Keratinocyte (primary cell): ENCODE data around the gene FKBP11. TPM values are rescaled to one million over a fixed set of nuclear protein-coding genes. Genes with fewer than 3 reads are reported as not detected.

Experiments used
- DNase-seq: peaks from one replicate; pipeline ENCODE4 v3.0.0-alpha.2; 2011; ENCODE audit warnings: low read depth, missing footprints, low spot score
- FAIRE-seq: peaks from 2 replicates; lab custom pipeline; 2011; peaks lifted over from hg19 to GRCh38; lab: Jason Lieb, UNC
- H2AFZ ChIP-seq: 2 replicates; pipeline ENCODE4 v1.6.0; 2012; ENCODE audit warnings: low read length, control low read depth, inconsistent platforms; ENCODE audit not compliant: control insufficient read depth
- H3K27ac ChIP-seq: 2 replicates; pipeline ENCODE4 v1.5.1; 2011; ENCODE audit warnings: low read length; ENCODE audit not compliant: control insufficient read depth, insufficient read depth
- H3K27me3 ChIP-seq: 3 replicates; pipeline ENCODE4 v1.6.0; 2011; ENCODE audit warnings: low read length; ENCODE audit not compliant: control insufficient read depth, insufficient read depth; ENCODE audit errors: extremely low read depth
- H3K36me3 ChIP-seq, 2 experiments: 2 replicates in 1 of 2; 3 replicates in 1 of 2; pipeline ENCODE4 v1.5.1; 2011; ENCODE audit warnings: low read length in 2 of 2, mild to moderate bottlenecking in 1 of 2; ENCODE audit not compliant: control insufficient read depth in 2 of 2, insufficient read depth in 2 of 2; ENCODE audit errors: extremely low read depth in 1 of 2
- H3K4me1 ChIP-seq: 3 replicates; pipeline ENCODE4 v1.5.1; 2011; ENCODE audit warnings: low read length; ENCODE audit not compliant: control insufficient read depth, insufficient read depth; ENCODE audit errors: extremely low read depth
- H3K4me2 ChIP-seq: 3 replicates; pipeline ENCODE4 v1.6.0; 2011; ENCODE audit warnings: low read depth, low read length; ENCODE audit not compliant: control insufficient read depth, insufficient read depth; ENCODE audit errors: extremely low read depth
- H3K4me3 ChIP-seq, 3 experiments: fragments of 200-600 bp in 1 of 3; sonication (generic) in 1 of 3; 2 replicates in 2 of 3; 3 replicates in 1 of 3; pipeline ENCODE4 v1.5.1; 2011 to 2016; ENCODE audit warnings: low read length in 3 of 3, mild to moderate bottlenecking in 3 of 3, control low read depth in 2 of 3, inconsistent platforms in 1 of 3, low read depth in 1 of 3, mixed read lengths in 1 of 3, mixed run types in 1 of 3, moderate library complexity in 1 of 3; ENCODE audit not compliant: control insufficient read depth in 2 of 3, insufficient read depth in 2 of 3; ENCODE audit errors: extremely low read depth in 1 of 3
- H3K79me2 ChIP-seq: 2 replicates; pipeline ENCODE4 v1.6.0; 2012; ENCODE audit warnings: low read length; ENCODE audit not compliant: control insufficient read depth, insufficient read depth
- H3K9ac ChIP-seq: 3 replicates; pipeline ENCODE4 v1.6.0; 2011; ENCODE audit warnings: low read length; ENCODE audit not compliant: control insufficient read depth, insufficient read depth; ENCODE audit errors: extremely low read depth
- H3K9me1 ChIP-seq: 3 replicates; pipeline ENCODE4 v1.6.0; 2011; ENCODE audit warnings: low read length; ENCODE audit not compliant: control insufficient read depth, insufficient read depth; ENCODE audit errors: extremely low read depth
- H3K9me3 ChIP-seq: 2 replicates; pipeline ENCODE4 v1.5.1; 2012; ENCODE audit warnings: low read depth, low read length; ENCODE audit not compliant: control insufficient read depth
- H4K20me1 ChIP-seq: 3 replicates; pipeline ENCODE4 v1.6.0; 2011; ENCODE audit warnings: low read length; ENCODE audit not compliant: control insufficient read depth, insufficient read depth; ENCODE audit errors: extremely low read depth
- EZH2 ChIP-seq: IDR thresholded peaks from one replicate; pipeline ENCODE4 v1.6.1; 2012; ENCODE audit warnings: inconsistent platforms, mild to moderate bottlenecking, low read length, moderate library complexity
- dilution Hi-C: fragments of 300-500 bp; cut with MboI; formaldehyde crosslinking; loops from one replicate; pipeline ENCODE4 v1.7.0; 2020; ENCODE audit warnings: low sequenced_read_pairs; ENCODE audit not compliant: extremely low pct_ligation_motif_present
- polyA plus RNA-seq, 5 experiments: library from polyadenylated mRNA; depleted of rRNA in 3 of 5; stranded (reverse) in 3 of 5; stranded (forward) in 1 of 5; unstranded in 1 of 5; fragments of >200 nt; gene quantifications; 1 replicate in 1 of 5; 2 replicates in 3 of 5; 3 replicates in 1 of 5; pipeline versions ENCODE4 v1.2.1 to v1.2.3, GENCODE V29; 2011 to 2012; ENCODE audit warnings: missing spikeins in 2 of 5, low read depth in 1 of 5, low replicate concordance in 1 of 5
- TF ChIP-seq, protein P1 (sequence below), 3 experiments: IDR thresholded peaks in 1 of 3; conservative IDR thresholded peaks in 1 of 3; optimal IDR thresholded peaks in 1 of 3; 2 replicates in 2 of 3; 3 replicates in 1 of 3; pipeline versions ENCODE3 to v1.5.1; 2011; ENCODE audit warnings: low read length in 3 of 3, mild to moderate bottlenecking in 3 of 3, moderate library complexity in 2 of 3, control low read depth in 1 of 3, inconsistent platforms in 1 of 3; ENCODE audit not compliant: insufficient read depth in 2 of 3; ENCODE audit errors: extremely low read depth in 1 of 3

The FKBP11 gene
- polyA plus RNA-seq, 1 donor (not counting 4 experiments of a cell fraction or from before 2014, with no cell fraction given), result 18.4 TPM

GRCh38 chr12:48938805-48939204, 13.5 kb upstream of the FKBP11 start:
- dilution Hi-C loops, result no loop called here
- H3K36me3 ChIP-seq, result peaks cover 45 to 59% of the 10 kb centered on the region in 2 experiments
- no peak for FAIRE-seq

DNA sequence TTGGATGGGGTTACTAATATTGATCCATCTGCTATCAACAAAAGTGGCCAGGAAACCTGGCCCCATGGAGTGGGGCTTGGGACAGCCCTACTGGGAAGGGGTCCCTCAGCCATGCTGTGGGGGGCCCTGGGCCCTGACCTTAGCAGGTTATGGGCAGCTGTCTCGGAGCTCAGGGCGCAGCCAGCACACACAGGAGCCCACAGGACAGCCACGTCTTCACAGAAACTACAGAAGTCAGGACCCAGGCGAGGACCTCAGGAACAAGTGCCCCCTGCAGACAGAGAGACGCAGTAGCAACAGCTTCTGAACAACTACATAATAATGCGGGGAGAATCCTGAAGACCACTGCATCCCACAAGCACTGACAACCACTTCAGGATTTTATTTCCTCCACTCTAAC, 11.9 kb upstream of the FKBP11 start:
- Histone ChIP-seq H3K79me2 (peaks cover 14% of the 10 kb centered on the region), H3K4me3 (no peak overlapping the region), H3K4me2 (no peak overlapping the region), H3K9me1 (no peaks in the 10 kb centered on the region), H3K9me3 (no peaks in the 10 kb centered on the region), H2AFZ (no peak overlapping the region), H3K9ac (no peak overlapping the region), H3K4me1 (no peaks in the 10 kb centered on the region), H3K27me3 (no peaks in the 10 kb centered on the region), H4K20me1 (peaks cover 5% of the 10 kb centered on the region), H3K36me3 (peaks cover 53 to 64% of the 10 kb centered on the region in 2 experiments), H3K27ac (no peak overlapping the region)
- TF ChIP-seq, protein P1, sequence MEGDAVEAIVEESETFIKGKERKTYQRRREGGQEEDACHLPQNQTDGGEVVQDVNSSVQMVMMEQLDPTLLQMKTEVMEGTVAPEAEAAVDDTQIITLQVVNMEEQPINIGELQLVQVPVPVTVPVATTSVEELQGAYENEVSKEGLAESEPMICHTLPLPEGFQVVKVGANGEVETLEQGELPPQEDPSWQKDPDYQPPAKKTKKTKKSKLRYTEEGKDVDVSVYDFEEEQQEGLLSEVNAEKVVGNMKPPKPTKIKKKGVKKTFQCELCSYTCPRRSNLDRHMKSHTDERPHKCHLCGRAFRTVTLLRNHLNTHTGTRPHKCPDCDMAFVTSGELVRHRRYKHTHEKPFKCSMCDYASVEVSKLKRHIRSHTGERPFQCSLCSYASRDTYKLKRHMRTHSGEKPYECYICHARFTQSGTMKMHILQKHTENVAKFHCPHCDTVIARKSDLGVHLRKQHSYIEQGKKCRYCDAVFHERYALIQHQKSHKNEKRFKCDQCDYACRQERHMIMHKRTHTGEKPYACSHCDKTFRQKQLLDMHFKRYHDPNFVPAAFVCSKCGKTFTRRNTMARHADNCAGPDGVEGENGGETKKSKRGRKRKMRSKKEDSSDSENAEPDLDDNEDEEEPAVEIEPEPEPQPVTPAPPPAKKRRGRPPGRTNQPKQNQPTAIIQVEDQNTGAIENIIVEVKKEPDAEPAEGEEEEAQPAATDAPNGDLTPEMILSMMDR (optimal IDR thresholded peaks at IDR 0.05 in 1 of 3, IDR thresholded peaks at IDR 0.05 in 1 of 3, conservative IDR thresholded peaks at IDR 0.05 in 1 of 3; ENCODE audit: extremely low read depth in 1 of 3, insufficient read depth in 2 of 3, low read length in 3 of 3), result peak in 1 of 3 experiments; percentile 24
- TF ChIP-seq EZH2, result no peak
- FAIRE-seq (no peak), DNase-seq (no peak)
- dilution Hi-C loops, result no loop called here

More at GRCh38 chr12:48938805-48939204, 13.5 kb upstream of the FKBP11 start:
- H3K9ac ChIP-seq, result no peak overlapping the region
- H2AFZ ChIP-seq, result no peak overlapping the region
- no peaks in the 10 kb centered on the region for H3K9me3 ChIP-seq
- no peak overlapping the region for H3K4me3 ChIP-seq
- H3K27ac ChIP-seq, result no peak overlapping the region
- no peak for TF ChIP-seq EZH2
- TF ChIP-seq, protein P1 (optimal IDR thresholded peaks at IDR 0.05 in 1 of 3, IDR thresholded peaks at IDR 0.05 in 1 of 3, conservative IDR thresholded peaks at IDR 0.05 in 1 of 3; ENCODE audit: extremely low read depth in 1 of 3, insufficient read depth in 2 of 3, low read length in 3 of 3), result no peak
- peaks cover 10% of the 10 kb centered on the region for H3K4me1 ChIP-seq
- no peak overlapping the region for H3K4me2 ChIP-seq
- H3K27me3 ChIP-seq, result no peaks in the 10 kb centered on the region
- H4K20me1 ChIP-seq, result peaks cover 13% of the 10 kb centered on the region
- no peak for DNase-seq
- H3K79me2 ChIP-seq, result peaks cover 27% of the 10 kb centered on the region
- H3K9me1 ChIP-seq, result no peaks in the 10 kb centered on the region
